IMR-90 (cell line): Measurements from ENCODE around the gene TAC4. TPM values are rescaled to one million over a fixed set of nuclear protein-coding genes. Genes with fewer than 3 reads are reported as not detected.

Experiments
- ATAC-seq: fragments of 200-7000 bp; cut with Tn5 transposase; 2 replicates; pipeline ENCODE4 v1.9.1; 2020; ENCODE audit warnings: low read depth, mild to moderate bottlenecking, moderate library complexity
- BruUV-seq: library from RNA; stranded (reverse); fragments of 400-500 nt; replicated peaks from 2 replicates; lab custom pipeline; 2021; lab: Mats Ljungman, UMichigan
- CTCF ChIA-PET: fragments of 300-600 bp; formaldehyde crosslinking; extraction: SDS; loops from one replicate; lab custom pipeline; 2021; ENCODE audit warnings: antibody characterized with exemption; lab: Yijun Ruan, JAX
- POLR2A ChIA-PET: fragments of 300-600 bp; sonication (Branson Sonifier 250); formaldehyde crosslinking; loops from one replicate; lab custom pipeline; 2022; ENCODE audit warnings: antibody characterized with exemption; ENCODE audit not compliant: unreplicated experiment; lab: Charles Lee
- DNase-seq: peaks from one replicate; pipeline ENCODE4 v3.0.0; 2013
- H2AFZ ChIP-seq: replicated peaks from 2 replicates; pipeline ENCODE3; 2013; ENCODE audit warnings: low read length, mild to moderate bottlenecking; ENCODE audit not compliant: poor library complexity
- H2AK5ac ChIP-seq: 2 replicates; pipeline ENCODE4 v1.6.1; 2013; ENCODE audit warnings: low read depth, low read length, inconsistent platforms
- H2AK9ac ChIP-seq: replicated peaks from 2 replicates; pipeline ENCODE3; 2013; ENCODE audit warnings: mild to moderate bottlenecking, low read depth, low read length, moderate library complexity; ENCODE audit not compliant: poor library complexity
- H2BK120ac ChIP-seq: 2 replicates; pipeline ENCODE4 v1.6.1; 2013; ENCODE audit warnings: low read depth, low read length, inconsistent platforms
- H2BK15ac ChIP-seq: 3 replicates; pipeline ENCODE4 v1.6.1; 2013; ENCODE audit warnings: low read depth, low read length, inconsistent platforms
- H2BK20ac ChIP-seq: 2 replicates; pipeline ENCODE4 v1.6.1; 2013; ENCODE audit warnings: low read depth, mild to moderate bottlenecking, inconsistent platforms, low read length, moderate library complexity
- H2BK5ac ChIP-seq: 2 replicates; pipeline ENCODE4 v1.6.1; 2013; ENCODE audit warnings: mild to moderate bottlenecking, low read depth, low read length, inconsistent platforms; ENCODE audit not compliant: poor library complexity, severe bottlenecking
- H3K14ac ChIP-seq: replicated peaks from 2 replicates; pipeline ENCODE4 v1.6.1; 2013; ENCODE audit warnings: low read depth, low read length, inconsistent platforms
- H3K18ac ChIP-seq: 2 replicates; pipeline ENCODE4 v1.6.1; 2013; ENCODE audit warnings: low read depth, low read length, control low read depth
- H3K23ac ChIP-seq: 2 replicates; pipeline ENCODE4 v1.6.1; 2013; ENCODE audit warnings: low read depth, low read length, inconsistent platforms
- H3K27ac ChIP-seq: 2 replicates; pipeline ENCODE4 v1.5.1; 2013; ENCODE audit warnings: mild to moderate bottlenecking, control low read depth, low read length; ENCODE audit not compliant: insufficient read depth
- H3K27me3 ChIP-seq: 2 replicates; pipeline ENCODE4 v1.6.1; 2013; ENCODE audit warnings: low read length; ENCODE audit not compliant: control insufficient read depth, insufficient read depth
- H3K36me3 ChIP-seq: 2 replicates; pipeline ENCODE4 v1.6.1; 2013; ENCODE audit warnings: low read length, mixed read lengths; ENCODE audit not compliant: control insufficient read depth, insufficient read depth
- H3K4ac ChIP-seq: 2 replicates; pipeline ENCODE4 v1.6.1; 2013; ENCODE audit warnings: low read depth, low read length, inconsistent platforms
- H3K4me1 ChIP-seq: 2 replicates; pipeline ENCODE4 v1.6.1; 2013; ENCODE audit warnings: low read length, mixed read lengths; ENCODE audit not compliant: control insufficient read depth, insufficient read depth
- H3K4me2 ChIP-seq: 2 replicates; pipeline ENCODE4 v1.6.1; 2013; ENCODE audit warnings: low read depth, mild to moderate bottlenecking, control low read depth, low read length, moderate library complexity
- H3K4me3 ChIP-seq: 2 replicates; pipeline ENCODE4 v1.5.1; 2013; ENCODE audit warnings: low read depth, mild to moderate bottlenecking, control low read depth, low read length, moderate library complexity; ENCODE audit not compliant: insufficient read depth
- H3K56ac ChIP-seq: 2 replicates; pipeline ENCODE4 v1.6.1; 2013; ENCODE audit warnings: low read length, inconsistent platforms; ENCODE audit not compliant: insufficient read depth; ENCODE audit errors: extremely low read depth
- H3K79me1 ChIP-seq, 2 experiments: 2 replicates each; pipeline ENCODE4 v1.6.1; 2013; ENCODE audit warnings: low read length in 2 of 2, inconsistent platforms in 1 of 2, low read depth in 1 of 2
- H3K9ac ChIP-seq: 2 replicates; pipeline ENCODE4 v1.6.1; 2013; ENCODE audit warnings: low read depth, low read length, control low read depth
- H3K9me1 ChIP-seq: 2 replicates; pipeline ENCODE4 v1.6.1; 2013; ENCODE audit warnings: low read length, inconsistent platforms; ENCODE audit not compliant: insufficient read depth
- H3K9me3 ChIP-seq: 2 replicates; pipeline ENCODE4 v1.6.1; 2013; ENCODE audit warnings: low read length; ENCODE audit not compliant: control insufficient read depth, insufficient read depth
- H4K20me1 ChIP-seq: 2 replicates; pipeline ENCODE4 v1.6.1; 2013; ENCODE audit warnings: low read length, inconsistent platforms; ENCODE audit not compliant: insufficient read depth
- H4K5ac ChIP-seq: 2 replicates; pipeline ENCODE4 v1.6.1; 2013; ENCODE audit warnings: mild to moderate bottlenecking, low read depth, low read length, control low read depth
- H4K8ac ChIP-seq, 2 experiments: 2 replicates each; pipeline ENCODE4 v1.6.1; 2013; ENCODE audit warnings: low read depth in 2 of 2, low read length in 2 of 2, control low read depth in 1 of 2, inconsistent platforms in 1 of 2
- H4K91ac ChIP-seq: 2 replicates; pipeline ENCODE4 v1.6.1; 2013; ENCODE audit warnings: low read depth, low read length, inconsistent platforms; ENCODE audit not compliant: insufficient read depth
- BHLHE40 ChIP-seq: fragments of 150-350 bp; IDR thresholded peaks from 2 replicates; pipeline ENCODE4 v1.6.1; 2016; ENCODE audit warnings: mild to moderate bottlenecking, low read depth, low read length
- CEBPB ChIP-seq: IDR thresholded peaks from 2 replicates; pipeline ENCODE4 v1.6.1; 2012; ENCODE audit warnings: low read depth, low read length, improper control_type of control experiment
- CHD1 ChIP-seq: IDR thresholded peaks from 2 replicates; pipeline ENCODE4 v1.6.1; 2012; ENCODE audit warnings: low read depth, low read length, improper control_type of control experiment
- FOS ChIP-seq: fragments of 150-350 bp; IDR thresholded peaks from 2 replicates; pipeline ENCODE4 v1.6.1; 2016; ENCODE audit warnings: low read depth, low read length
- MAFK ChIP-seq: IDR thresholded peaks from 2 replicates; pipeline ENCODE4 v1.6.1; 2012; ENCODE audit warnings: low read depth, low read length, improper control_type of control experiment
- MAZ ChIP-seq: IDR thresholded peaks from 2 replicates; pipeline ENCODE4 v1.6.1; 2012; ENCODE audit warnings: low read depth, mild to moderate bottlenecking, low read length, improper control_type of control experiment, moderate library complexity, borderline replicate concordance
- NFE2L2 ChIP-seq: fragments of 150-350 bp; IDR thresholded peaks from 2 replicates; pipeline ENCODE4 v1.6.1; 2016; ENCODE audit warnings: low read depth, mild to moderate bottlenecking, low read length
- POLR2A ChIP-seq: IDR thresholded peaks from 2 replicates; pipeline ENCODE4 v1.6.1; 2012; ENCODE audit warnings: mild to moderate bottlenecking, low read depth, low read length
- RAD21 ChIP-seq: IDR thresholded peaks from 2 replicates; pipeline ENCODE4 v1.6.1; 2012; ENCODE audit warnings: low read length, improper control_type of control experiment
- RCOR1 ChIP-seq: IDR thresholded peaks from 2 replicates; pipeline ENCODE4 v1.6.1; 2012; ENCODE audit warnings: mild to moderate bottlenecking, low read length, improper control_type of control experiment; ENCODE audit not compliant: insufficient replicate concordance
- RFX5 ChIP-seq: IDR thresholded peaks from 2 replicates; pipeline ENCODE4 v1.8.0; 2012; ENCODE audit warnings: low read depth, mild to moderate bottlenecking, low read length, moderate library complexity
- SMC3 ChIP-seq: fragments of 150-350 bp; IDR thresholded peaks from 2 replicates; pipeline ENCODE4 v1.6.1; 2016; ENCODE audit warnings: low read depth, mild to moderate bottlenecking, antibody characterized with exemption, low read length, moderate library complexity
- WGBS, 2 experiments: methylation state at CpG; one replicate each; pipeline versions ENCODE4 v1.1.5 to v1.1.7; 2013; ENCODE audit warnings: missing lambda C conversion rate in 2 of 2; ENCODE audit not compliant: insufficient read length in 1 of 2; ENCODE audit errors: extremely low coverage in 2 of 2; 5-methylcytosine and 5-hydroxymethylcytosine counted together
- dilution Hi-C: fragments of 300-500 bp; cut with HindIII; formaldehyde crosslinking; loops from one replicate; pipeline ENCODE4 v1.14.3; 2018; ENCODE audit warnings: low sequenced_read_pairs; ENCODE audit not compliant: unreplicated experiment
- in situ Hi-C: fragments of 300-500 bp; cut with MboI; formaldehyde crosslinking; loops from 3 replicates; pipeline ENCODE4 v1.14.3; 2019; ENCODE audit warnings: low sequenced_read_pairs, inconsistent platforms, mixed read lengths
- intact Hi-C: fragments of 100-400 bp; cut with micrococcal nuclease; formaldehyde crosslinking; loops from 2 replicates; pipeline ENCODE4 v1.10.0; 2022
- polyA plus RNA-seq, 3 experiments: library from polyadenylated mRNA; depleted of rRNA; stranded (reverse); fragments of >200 nt; gene quantifications; 2 replicates each; pipeline ENCODE4 v1.2.3, GENCODE V29; 2012; ENCODE audit warnings: low replicate concordance in 1 of 3
- total RNA-seq: library from RNA; depleted of rRNA; stranded (reverse); fragments of >200 nt; gene quantifications from 2 replicates; pipeline ENCODE4 v1.2.3, GENCODE V29; 2012
- TF ChIP-seq, protein P1 (sequence below): fragments of 150-350 bp; IDR thresholded peaks from 2 replicates; pipeline ENCODE4 v1.6.1; 2017; ENCODE audit warnings: mild to moderate bottlenecking, antibody characterized with exemption, low read length, low read depth
- TF ChIP-seq, protein P2 (sequence below): conservative IDR thresholded peaks from 2 replicates; pipeline ENCODE4 v1.5.1; 2012; ENCODE audit warnings: mild to moderate bottlenecking, low read depth, low read length, improper control_type of control experiment
- TF ChIP-seq, protein P3 (sequence below): fragments of 150-350 bp; IDR thresholded peaks from 2 replicates; pipeline ENCODE4 v1.6.1; 2016; ENCODE audit warnings: low read depth, mild to moderate bottlenecking, low read length, moderate library complexity, borderline replicate concordance

TAC4 gene
- total and polyA plus RNA-seq, 2 of the 4 experiments (the other 2 are of a cell fraction): not detected

DNA sequence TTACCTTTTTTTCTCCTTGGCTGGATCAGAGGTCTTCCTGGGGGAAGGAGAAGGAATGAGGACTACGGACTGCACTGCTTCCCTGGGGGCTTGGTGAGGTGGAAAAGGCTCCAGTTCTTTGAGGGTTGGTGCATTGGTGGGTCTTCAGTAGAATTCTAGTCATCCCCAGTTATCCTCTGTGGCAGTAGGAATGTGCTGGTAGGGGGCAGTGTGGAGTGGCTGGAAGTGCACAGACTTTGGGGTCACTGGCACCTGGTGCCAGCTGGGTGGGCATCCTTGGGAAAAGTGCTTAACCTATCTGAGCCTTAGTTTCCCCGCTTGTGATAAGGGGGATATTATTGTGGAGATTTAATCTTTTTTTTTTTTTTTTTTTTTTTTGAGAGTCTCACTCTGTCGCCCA lies 6.3 kb downstream of the TAC4 start:
- Histone ChIP-seq H3K4ac (no peak overlapping the region), H2AK9ac (no peak overlapping the region), H3K14ac (no peak overlapping the region), H3K9ac (no peak overlapping the region), H2BK20ac (no peak overlapping the region), H3K27ac (no peak overlapping the region), H3K4me1 (peaks cover 9% of the 10 kb centered on the region), H3K23ac (no peak overlapping the region), H3K4me3 (no peak overlapping the region), H2AFZ (no peak overlapping the region), H3K36me3 (no peaks in the 10 kb centered on the region), H2BK120ac (no peak overlapping the region), H4K20me1 (no peaks in the 10 kb centered on the region), H3K4me2 (no peak overlapping the region), H4K91ac (no peak overlapping the region), H3K9me1 (peaks cover 12% of the 10 kb centered on the region), H2BK15ac (no peak overlapping the region), H4K8ac (no peak overlapping the region), H3K56ac (no peak overlapping the region), H3K27me3 (no peaks in the 10 kb centered on the region), H2BK5ac (no peak overlapping the region), H2AK5ac (no peak overlapping the region), H3K79me1 (no peaks in the 10 kb centered on the region), H4K5ac (no peak overlapping the region), H3K9me3 (no peaks in the 10 kb centered on the region), H3K18ac (no peak overlapping the region)
- intact Hi-C loops: no loop called here
- TF ChIP-seq BHLHE40: no peak
- no peak for TF ChIP-seq MAFK
- no peak for TF ChIP-seq RCOR1
- TF ChIP-seq, protein P1, sequence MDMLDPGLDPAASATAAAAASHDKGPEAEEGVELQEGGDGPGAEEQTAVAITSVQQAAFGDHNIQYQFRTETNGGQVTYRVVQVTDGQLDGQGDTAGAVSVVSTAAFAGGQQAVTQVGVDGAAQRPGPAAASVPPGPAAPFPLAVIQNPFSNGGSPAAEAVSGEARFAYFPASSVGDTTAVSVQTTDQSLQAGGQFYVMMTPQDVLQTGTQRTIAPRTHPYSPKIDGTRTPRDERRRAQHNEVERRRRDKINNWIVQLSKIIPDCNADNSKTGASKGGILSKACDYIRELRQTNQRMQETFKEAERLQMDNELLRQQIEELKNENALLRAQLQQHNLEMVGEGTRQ: no peak
- TF ChIP-seq NFE2L2: no peak
- no peak for TF ChIP-seq RFX5
- TF ChIP-seq, protein P2, sequence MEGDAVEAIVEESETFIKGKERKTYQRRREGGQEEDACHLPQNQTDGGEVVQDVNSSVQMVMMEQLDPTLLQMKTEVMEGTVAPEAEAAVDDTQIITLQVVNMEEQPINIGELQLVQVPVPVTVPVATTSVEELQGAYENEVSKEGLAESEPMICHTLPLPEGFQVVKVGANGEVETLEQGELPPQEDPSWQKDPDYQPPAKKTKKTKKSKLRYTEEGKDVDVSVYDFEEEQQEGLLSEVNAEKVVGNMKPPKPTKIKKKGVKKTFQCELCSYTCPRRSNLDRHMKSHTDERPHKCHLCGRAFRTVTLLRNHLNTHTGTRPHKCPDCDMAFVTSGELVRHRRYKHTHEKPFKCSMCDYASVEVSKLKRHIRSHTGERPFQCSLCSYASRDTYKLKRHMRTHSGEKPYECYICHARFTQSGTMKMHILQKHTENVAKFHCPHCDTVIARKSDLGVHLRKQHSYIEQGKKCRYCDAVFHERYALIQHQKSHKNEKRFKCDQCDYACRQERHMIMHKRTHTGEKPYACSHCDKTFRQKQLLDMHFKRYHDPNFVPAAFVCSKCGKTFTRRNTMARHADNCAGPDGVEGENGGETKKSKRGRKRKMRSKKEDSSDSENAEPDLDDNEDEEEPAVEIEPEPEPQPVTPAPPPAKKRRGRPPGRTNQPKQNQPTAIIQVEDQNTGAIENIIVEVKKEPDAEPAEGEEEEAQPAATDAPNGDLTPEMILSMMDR: no peak
- no peak for TF ChIP-seq RAD21
- TF ChIP-seq, protein P3, sequence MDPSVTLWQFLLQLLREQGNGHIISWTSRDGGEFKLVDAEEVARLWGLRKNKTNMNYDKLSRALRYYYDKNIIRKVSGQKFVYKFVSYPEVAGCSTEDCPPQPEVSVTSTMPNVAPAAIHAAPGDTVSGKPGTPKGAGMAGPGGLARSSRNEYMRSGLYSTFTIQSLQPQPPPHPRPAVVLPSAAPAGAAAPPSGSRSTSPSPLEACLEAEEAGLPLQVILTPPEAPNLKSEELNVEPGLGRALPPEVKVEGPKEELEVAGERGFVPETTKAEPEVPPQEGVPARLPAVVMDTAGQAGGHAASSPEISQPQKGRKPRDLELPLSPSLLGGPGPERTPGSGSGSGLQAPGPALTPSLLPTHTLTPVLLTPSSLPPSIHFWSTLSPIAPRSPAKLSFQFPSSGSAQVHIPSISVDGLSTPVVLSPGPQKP: no peak
- TF ChIP-seq CEBPB: no peak
- TF ChIP-seq POLR2A: no peak
- TF ChIP-seq MAZ: no peak
- TF ChIP-seq SMC3: no peak
- TF ChIP-seq FOS: no peak
- no peak for TF ChIP-seq CHD1
- dilution Hi-C loops: no loop called here
- DNase-seq (no peak), ATAC-seq (no peak)
- BruUV-seq: no TSS peak
- CTCF ChIA-PET: no interaction called here
- POLR2A ChIA-PET: no interaction called here
- WGBS, 2 experiments: no CpG with 5 or more reads among the region's 3 CpGs
- in situ Hi-C loops: no loop called here
